ENCODE data around the gene EMC8.

Gene EMC8

DNA sequence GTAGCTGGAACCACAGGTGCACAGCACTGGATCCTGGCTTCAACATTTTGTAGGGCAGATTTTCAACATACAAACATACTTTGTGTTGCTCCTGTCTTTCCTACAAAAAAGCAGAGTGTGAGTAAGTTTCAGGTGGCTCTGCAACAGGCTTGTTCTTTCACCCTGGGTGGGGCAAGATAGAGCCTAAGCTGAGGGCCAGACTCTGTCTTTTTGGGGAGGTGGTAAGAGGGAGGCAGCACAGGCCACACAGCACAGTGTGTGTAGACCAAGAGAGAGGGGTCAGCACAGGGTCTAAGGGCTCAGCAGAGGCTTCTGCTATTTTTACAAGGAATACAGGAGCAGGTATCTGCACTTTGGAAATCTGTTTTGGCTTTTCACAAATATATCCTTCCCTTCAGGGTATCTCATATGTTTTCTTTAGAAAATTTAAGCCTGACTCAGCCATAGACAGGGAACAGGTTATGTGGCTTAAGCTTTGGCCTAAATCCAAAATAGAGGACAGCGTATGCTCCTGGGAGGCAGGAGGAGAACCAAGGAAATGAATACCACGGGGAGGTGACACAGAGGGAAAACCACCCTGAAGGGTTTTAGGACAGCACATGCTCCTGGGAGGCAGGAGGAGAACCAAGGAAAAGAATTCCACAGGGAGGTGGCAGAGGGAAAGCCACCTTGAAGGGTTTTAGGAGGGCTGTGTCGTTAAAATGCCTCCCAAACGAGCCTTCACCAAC is 21.6 kb downstream of the EMC8 start:
- H3K36me3 ChIP-seq (ENCODE audit: control insufficient read depth, insufficient read depth, low read length): peaks cover 45% of the 10 kb centered on the region
- H3K27ac ChIP-seq (ENCODE audit: insufficient read depth, low read length, poor library complexity, severe bottlenecking): no peak overlapping the region
- no peak for DNase-seq
- H3K4me3 ChIP-seq (ENCODE audit: insufficient read depth, low read depth, low read length, poor library complexity, severe bottlenecking): no peak overlapping the region
- H3K9me3 ChIP-seq (ENCODE audit: control insufficient read depth, low read length): no peaks in the 10 kb centered on the region
- no peaks in the 10 kb centered on the region for H3K4me1 ChIP-seq (ENCODE audit: control insufficient read depth, insufficient read depth, low read length, poor library complexity, severe bottlenecking)
- no peaks in the 10 kb centered on the region for H3K27me3 ChIP-seq (replicated peaks; ENCODE audit: control insufficient read depth, insufficient read depth, low read length, poor library complexity, severe bottlenecking)

DNA sequence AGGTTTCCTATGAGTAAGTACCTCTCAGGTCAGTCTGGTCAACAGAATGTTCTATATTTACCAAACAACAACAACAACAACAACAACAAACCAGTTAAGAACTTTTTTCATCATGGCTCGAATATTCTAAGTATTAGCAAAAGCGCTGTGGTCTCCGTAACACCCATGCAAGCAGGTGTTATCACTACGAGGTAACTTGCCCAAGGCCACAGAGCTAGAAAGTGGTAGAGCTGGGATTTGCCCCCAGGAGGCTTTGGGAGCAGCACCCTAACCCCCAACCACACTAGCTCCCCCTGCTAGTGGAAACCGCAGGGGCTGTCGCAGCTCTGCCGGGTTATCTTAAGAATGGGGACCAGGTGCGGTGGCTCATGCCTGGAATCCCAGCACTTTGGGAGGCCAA is 24.5 kb downstream of the EMC8 start:
- no peaks in the 10 kb centered on the region for H3K4me1 ChIP-seq (ENCODE audit: control insufficient read depth, insufficient read depth, low read length, poor library complexity, severe bottlenecking)
- no peaks in the 10 kb centered on the region for H3K9me3 ChIP-seq (ENCODE audit: control insufficient read depth, low read length)
- peaks cover 18% of the 10 kb centered on the region for H3K36me3 ChIP-seq (ENCODE audit: control insufficient read depth, insufficient read depth, low read length)
- no peaks in the 10 kb centered on the region for H3K27me3 ChIP-seq (replicated peaks; ENCODE audit: control insufficient read depth, insufficient read depth, low read length, poor library complexity, severe bottlenecking)
- H3K27ac ChIP-seq (ENCODE audit: insufficient read depth, low read length, poor library complexity, severe bottlenecking): no peak overlapping the region
- no peak overlapping the region for H3K4me3 ChIP-seq (ENCODE audit: insufficient read depth, low read depth, low read length, poor library complexity, severe bottlenecking)
- DNase-seq: no peak

DNA sequence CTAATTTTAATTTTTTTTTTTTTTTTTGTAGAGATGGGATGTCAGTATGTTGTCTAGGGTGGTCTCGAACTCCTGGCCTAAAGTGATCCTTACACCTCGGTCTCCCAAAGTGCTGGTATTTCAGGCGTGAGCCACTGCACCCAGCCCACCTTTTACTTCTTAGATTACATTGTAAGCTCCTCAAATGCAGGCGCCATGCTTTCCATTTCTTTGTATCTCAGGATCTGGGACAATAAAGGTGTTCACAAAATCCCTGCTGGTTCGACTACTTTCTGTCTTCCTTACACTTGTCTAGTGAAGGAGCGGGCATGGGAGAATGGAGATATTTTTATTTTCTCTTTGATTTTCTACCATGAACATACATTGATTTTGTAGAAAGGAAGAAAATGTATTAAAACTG is 25.2 kb downstream of the EMC8 start:
- H3K9me3 ChIP-seq (ENCODE audit: control insufficient read depth, low read length): no peaks in the 10 kb centered on the region
- no peak for DNase-seq
- H3K4me1 ChIP-seq (ENCODE audit: control insufficient read depth, insufficient read depth, low read length, poor library complexity, severe bottlenecking): no peaks in the 10 kb centered on the region
- no peaks in the 10 kb centered on the region for H3K27me3 ChIP-seq (replicated peaks; ENCODE audit: control insufficient read depth, insufficient read depth, low read length, poor library complexity, severe bottlenecking)
- peaks cover 11% of the 10 kb centered on the region for H3K36me3 ChIP-seq (ENCODE audit: control insufficient read depth, insufficient read depth, low read length)
- no peak overlapping the region for H3K27ac ChIP-seq (ENCODE audit: insufficient read depth, low read length, poor library complexity, severe bottlenecking)
- no peak overlapping the region for H3K4me3 ChIP-seq (ENCODE audit: insufficient read depth, low read depth, low read length, poor library complexity, severe bottlenecking)

DNA sequence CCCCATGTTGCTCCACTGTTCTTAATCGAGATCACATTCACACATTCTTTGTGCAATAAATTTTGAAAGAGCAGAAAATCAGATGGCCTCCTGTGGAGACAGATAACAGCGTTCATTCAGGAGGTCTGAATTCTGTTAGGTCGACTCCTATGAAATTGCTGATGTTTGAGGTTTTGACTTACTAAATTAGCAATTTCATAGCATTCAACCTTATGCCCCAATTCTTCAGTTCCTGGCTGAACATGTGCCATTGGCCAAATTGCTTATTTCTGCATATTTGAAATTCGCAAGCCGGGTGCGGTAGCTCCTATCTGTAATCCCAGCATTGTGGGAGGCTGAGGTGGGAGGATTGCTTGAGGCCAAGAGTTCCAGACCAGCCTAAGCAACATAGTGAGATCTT is 26.3 kb downstream of the EMC8 start:
- no peak for DNase-seq
- Histone ChIP-seq H3K9me3 (ENCODE audit: control insufficient read depth, low read length) (no peaks in the 10 kb centered on the region), H3K27ac (ENCODE audit: insufficient read depth, low read length, poor library complexity, severe bottlenecking) (no peak overlapping the region), H3K4me1 (ENCODE audit: control insufficient read depth, insufficient read depth, low read length, poor library complexity, severe bottlenecking) (no peaks in the 10 kb centered on the region), H3K36me3 (ENCODE audit: control insufficient read depth, insufficient read depth, low read length) (peaks cover under 1% of the 10 kb centered on the region), H3K4me3 (ENCODE audit: insufficient read depth, low read depth, low read length, poor library complexity, severe bottlenecking) (no peak overlapping the region), H3K27me3 (replicated peaks; ENCODE audit: control insufficient read depth, insufficient read depth, low read length, poor library complexity, severe bottlenecking) (no peaks in the 10 kb centered on the region)

DNA sequence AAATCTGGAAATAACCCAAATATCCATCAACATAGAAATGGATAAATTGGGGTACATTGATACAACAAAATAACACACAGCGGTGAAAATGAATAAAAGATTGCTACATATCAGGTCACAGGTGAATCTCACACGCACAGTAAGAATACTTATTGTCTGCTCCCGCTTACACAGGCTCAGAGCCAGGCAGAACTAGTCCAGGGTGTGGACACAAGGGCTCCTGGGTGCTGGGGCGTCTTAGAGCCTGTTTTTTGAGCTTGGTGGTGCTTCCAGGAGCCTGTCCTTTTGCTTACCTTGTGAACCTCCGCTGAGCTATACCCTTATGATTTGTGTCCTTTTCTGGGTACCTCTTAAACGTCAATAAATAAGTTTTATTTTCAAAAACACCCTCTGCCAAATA is 28.6 kb downstream of the EMC8 start:
- no peak for DNase-seq
- Histone ChIP-seq H3K4me1 (ENCODE audit: control insufficient read depth, insufficient read depth, low read length, poor library complexity, severe bottlenecking) (no peaks in the 10 kb centered on the region), H3K27me3 (replicated peaks; ENCODE audit: control insufficient read depth, insufficient read depth, low read length, poor library complexity, severe bottlenecking) (no peaks in the 10 kb centered on the region), H3K9me3 (ENCODE audit: control insufficient read depth, low read length) (no peaks in the 10 kb centered on the region), H3K36me3 (ENCODE audit: control insufficient read depth, insufficient read depth, low read length) (no peaks in the 10 kb centered on the region), H3K4me3 (ENCODE audit: insufficient read depth, low read depth, low read length, poor library complexity, severe bottlenecking) (no peak overlapping the region), H3K27ac (ENCODE audit: insufficient read depth, low read length, poor library complexity, severe bottlenecking) (no peak overlapping the region)

DNA sequence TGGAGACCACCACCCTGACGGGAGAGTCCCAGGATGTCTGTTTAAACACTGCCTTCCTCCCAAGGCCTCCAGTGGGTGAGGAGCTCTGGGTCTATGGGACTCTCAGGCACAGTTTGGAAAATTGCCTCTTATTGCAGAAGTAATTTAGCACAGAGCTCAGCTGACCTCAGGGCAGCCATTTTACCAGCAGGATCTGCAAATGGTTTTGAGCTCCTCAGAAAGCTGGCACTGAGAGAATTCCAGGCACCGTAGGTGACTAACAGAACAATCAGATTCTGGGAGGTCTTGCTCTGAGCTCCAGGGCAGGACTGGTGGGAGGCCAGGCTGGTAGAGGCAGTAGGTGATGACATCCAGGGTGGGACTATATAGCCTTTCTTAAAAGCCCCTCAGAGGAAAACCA is 31.1 kb downstream of the EMC8 start:
- H3K27me3 ChIP-seq (replicated peaks; ENCODE audit: control insufficient read depth, insufficient read depth, low read length, poor library complexity, severe bottlenecking): no peaks in the 10 kb centered on the region
- H3K36me3 ChIP-seq (ENCODE audit: control insufficient read depth, insufficient read depth, low read length): no peaks in the 10 kb centered on the region
- no peak overlapping the region for H3K4me3 ChIP-seq (ENCODE audit: insufficient read depth, low read depth, low read length, poor library complexity, severe bottlenecking)
- no peak overlapping the region for H3K27ac ChIP-seq (ENCODE audit: insufficient read depth, low read length, poor library complexity, severe bottlenecking)
- no peak for DNase-seq
- no peaks in the 10 kb centered on the region for H3K9me3 ChIP-seq (ENCODE audit: control insufficient read depth, low read length)
- no peaks in the 10 kb centered on the region for H3K4me1 ChIP-seq (ENCODE audit: control insufficient read depth, insufficient read depth, low read length, poor library complexity, severe bottlenecking)

DNA sequence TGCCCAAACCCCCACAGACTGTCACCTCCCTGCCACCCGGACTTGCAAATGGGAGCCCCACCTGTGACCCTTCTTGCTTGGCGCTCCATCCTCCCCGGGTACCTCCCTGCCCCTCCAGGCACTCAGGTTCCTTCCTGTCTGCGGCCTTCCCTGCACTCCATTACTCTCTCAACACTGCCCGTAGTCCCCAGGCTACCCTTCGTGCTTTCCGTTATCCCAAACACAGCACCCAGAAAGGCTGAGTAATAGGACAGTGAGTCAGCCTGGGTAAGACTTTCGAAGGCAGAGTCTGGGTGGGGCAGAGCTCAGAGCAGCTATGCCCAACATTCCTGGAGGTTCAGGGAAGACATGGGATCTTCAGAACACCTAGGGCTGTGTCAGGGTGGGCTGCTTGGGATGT is 31.8 kb downstream of the EMC8 start:
- Histone ChIP-seq H3K4me1 (ENCODE audit: control insufficient read depth, insufficient read depth, low read length, poor library complexity, severe bottlenecking) (no peaks in the 10 kb centered on the region), H3K4me3 (ENCODE audit: insufficient read depth, low read depth, low read length, poor library complexity, severe bottlenecking) (no peak overlapping the region), H3K9me3 (ENCODE audit: control insufficient read depth, low read length) (no peaks in the 10 kb centered on the region), H3K27ac (ENCODE audit: insufficient read depth, low read length, poor library complexity, severe bottlenecking) (no peak overlapping the region), H3K36me3 (ENCODE audit: control insufficient read depth, insufficient read depth, low read length) (no peaks in the 10 kb centered on the region), H3K27me3 (replicated peaks; ENCODE audit: control insufficient read depth, insufficient read depth, low read length, poor library complexity, severe bottlenecking) (no peaks in the 10 kb centered on the region)
- DNase-seq: no peak

DNA sequence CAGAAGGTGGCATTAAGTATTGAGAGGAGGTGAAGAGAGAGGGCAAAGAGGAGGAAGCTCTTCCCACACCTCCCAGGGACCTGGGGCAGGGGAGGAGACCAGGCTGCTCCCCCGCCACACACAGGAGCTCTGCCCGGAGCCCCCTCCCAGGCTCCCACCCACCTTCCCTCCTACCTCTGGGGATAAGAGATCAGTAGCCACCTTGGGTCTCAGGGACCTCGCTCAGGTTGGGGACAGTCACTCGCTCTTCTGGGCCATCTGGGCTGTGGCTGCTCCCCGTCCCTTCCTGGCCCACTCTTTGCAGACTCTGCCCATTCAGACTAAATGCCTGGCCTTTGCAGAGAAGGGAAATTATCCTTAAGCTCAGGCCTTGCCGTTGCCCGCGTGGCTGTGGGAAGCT is 33.6 kb downstream of the EMC8 start:
- no peak for DNase-seq
- Histone ChIP-seq H3K36me3 (ENCODE audit: control insufficient read depth, insufficient read depth, low read length) (no peaks in the 10 kb centered on the region), H3K9me3 (ENCODE audit: control insufficient read depth, low read length) (no peaks in the 10 kb centered on the region), H3K4me3 (ENCODE audit: insufficient read depth, low read depth, low read length, poor library complexity, severe bottlenecking) (no peak overlapping the region), H3K27ac (ENCODE audit: insufficient read depth, low read length, poor library complexity, severe bottlenecking) (no peak overlapping the region), H3K27me3 (replicated peaks; ENCODE audit: control insufficient read depth, insufficient read depth, low read length, poor library complexity, severe bottlenecking) (no peaks in the 10 kb centered on the region), H3K4me1 (ENCODE audit: control insufficient read depth, insufficient read depth, low read length, poor library complexity, severe bottlenecking) (no peaks in the 10 kb centered on the region)

DNA sequence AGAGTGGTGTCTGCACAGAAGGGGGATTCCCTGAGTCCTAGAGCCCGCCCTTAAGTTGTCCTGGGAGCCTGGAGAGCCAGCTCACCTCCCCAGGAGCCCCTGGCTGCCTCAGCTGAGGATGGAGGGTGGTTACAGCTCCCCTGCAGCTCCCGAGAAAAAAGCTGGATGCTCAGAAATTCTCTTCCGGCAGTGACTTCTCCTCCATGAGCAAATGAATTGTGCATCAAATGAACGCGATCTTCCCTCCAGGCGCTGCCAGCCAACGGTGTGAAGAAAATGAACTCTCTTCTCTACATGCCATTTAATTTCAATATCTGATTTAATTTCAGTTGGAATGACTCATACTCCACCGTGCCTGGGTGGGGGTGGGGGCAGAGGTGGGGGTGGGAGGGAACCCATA is 34.1 kb downstream of the EMC8 start:
- Histone ChIP-seq H3K4me3 (ENCODE audit: insufficient read depth, low read depth, low read length, poor library complexity, severe bottlenecking) (no peak overlapping the region), H3K27me3 (replicated peaks; ENCODE audit: control insufficient read depth, insufficient read depth, low read length, poor library complexity, severe bottlenecking) (no peaks in the 10 kb centered on the region), H3K4me1 (ENCODE audit: control insufficient read depth, insufficient read depth, low read length, poor library complexity, severe bottlenecking) (no peaks in the 10 kb centered on the region), H3K9me3 (ENCODE audit: control insufficient read depth, low read length) (no peaks in the 10 kb centered on the region), H3K36me3 (ENCODE audit: control insufficient read depth, insufficient read depth, low read length) (no peaks in the 10 kb centered on the region), H3K27ac (ENCODE audit: insufficient read depth, low read length, poor library complexity, severe bottlenecking) (no peak overlapping the region)
- no peak for DNase-seq

DNA sequence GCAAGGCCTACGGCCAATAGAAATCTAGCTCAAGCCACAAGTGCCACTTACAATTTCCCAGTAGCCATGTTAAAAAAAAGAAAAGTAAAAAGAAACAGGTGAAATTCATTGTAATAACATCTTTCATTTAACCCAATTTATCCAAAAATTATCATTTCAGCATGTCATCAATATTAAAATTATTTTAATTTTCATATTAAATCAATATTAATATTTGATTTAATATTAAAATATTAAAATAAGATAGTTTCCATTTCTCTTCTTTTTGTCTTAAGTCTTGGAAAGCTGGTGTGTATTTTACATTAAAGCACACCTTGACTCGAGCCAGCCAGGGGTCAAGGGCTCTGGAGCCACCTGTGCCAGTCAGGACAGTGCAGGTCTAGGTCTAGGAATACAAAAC is 35.7 kb downstream of the EMC8 start:
- no peaks in the 10 kb centered on the region for H3K4me1 ChIP-seq (ENCODE audit: control insufficient read depth, insufficient read depth, low read length, poor library complexity, severe bottlenecking)
- no peak overlapping the region for H3K4me3 ChIP-seq (ENCODE audit: insufficient read depth, low read depth, low read length, poor library complexity, severe bottlenecking)
- DNase-seq: no peak
- no peak overlapping the region for H3K27ac ChIP-seq (ENCODE audit: insufficient read depth, low read length, poor library complexity, severe bottlenecking)
- H3K9me3 ChIP-seq (ENCODE audit: control insufficient read depth, low read length): no peaks in the 10 kb centered on the region
- H3K36me3 ChIP-seq (ENCODE audit: control insufficient read depth, insufficient read depth, low read length): no peaks in the 10 kb centered on the region
- peaks cover 3% of the 10 kb centered on the region for H3K27me3 ChIP-seq (replicated peaks; ENCODE audit: control insufficient read depth, insufficient read depth, low read length, poor library complexity, severe bottlenecking)
